ENCODE data around the gene GTF2A1. TPM values are rescaled to one million over a fixed set of nuclear protein-coding genes. Genes with fewer than 3 reads are reported as not detected.

Gene GTF2A1
- polyA plus RNA-seq, 1 of the 3 experiments (the other 2 are of a cell fraction): 7.6 TPM

DNA sequence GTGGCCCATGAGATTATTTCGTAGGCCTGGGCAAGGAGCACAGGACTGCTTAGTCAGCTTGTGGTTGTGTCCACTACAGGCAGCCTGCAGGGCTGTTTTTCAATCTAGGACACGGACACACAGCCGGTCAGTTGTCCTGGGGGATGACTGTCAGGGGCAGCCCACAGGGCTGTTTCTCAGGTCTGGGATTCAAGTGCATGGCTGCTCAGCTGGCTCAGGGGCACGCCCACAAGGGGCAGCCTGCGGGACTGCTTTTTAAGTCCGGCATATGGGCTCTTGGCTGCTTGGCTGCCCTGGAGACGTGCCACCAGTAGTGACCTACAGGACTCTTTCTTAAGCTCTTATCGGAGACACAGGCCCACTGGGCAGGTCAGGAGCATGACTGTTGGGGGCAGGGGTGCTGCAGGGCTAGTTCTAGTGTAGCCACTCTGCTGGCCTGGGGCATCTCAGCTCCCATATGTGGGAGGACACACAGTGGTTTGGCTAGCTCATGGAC lies 26.6 kb upstream of the GTF2A1 start (continued):
- TF ChIP-seq, protein P1, sequence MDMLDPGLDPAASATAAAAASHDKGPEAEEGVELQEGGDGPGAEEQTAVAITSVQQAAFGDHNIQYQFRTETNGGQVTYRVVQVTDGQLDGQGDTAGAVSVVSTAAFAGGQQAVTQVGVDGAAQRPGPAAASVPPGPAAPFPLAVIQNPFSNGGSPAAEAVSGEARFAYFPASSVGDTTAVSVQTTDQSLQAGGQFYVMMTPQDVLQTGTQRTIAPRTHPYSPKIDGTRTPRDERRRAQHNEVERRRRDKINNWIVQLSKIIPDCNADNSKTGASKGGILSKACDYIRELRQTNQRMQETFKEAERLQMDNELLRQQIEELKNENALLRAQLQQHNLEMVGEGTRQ (IDR thresholded peaks at IDR 0.05; ENCODE audit: borderline replicate concordance, low read depth, low read length): no peak
- no peak for TF ChIP-seq YY1 (IDR thresholded peaks at IDR 0.05; ENCODE audit: low read depth)
- TF ChIP-seq SIN3A (IDR thresholded peaks at IDR 0.05; ENCODE audit: borderline replicate concordance, low read depth, low read length): no peak
- TF ChIP-seq, protein P2, sequence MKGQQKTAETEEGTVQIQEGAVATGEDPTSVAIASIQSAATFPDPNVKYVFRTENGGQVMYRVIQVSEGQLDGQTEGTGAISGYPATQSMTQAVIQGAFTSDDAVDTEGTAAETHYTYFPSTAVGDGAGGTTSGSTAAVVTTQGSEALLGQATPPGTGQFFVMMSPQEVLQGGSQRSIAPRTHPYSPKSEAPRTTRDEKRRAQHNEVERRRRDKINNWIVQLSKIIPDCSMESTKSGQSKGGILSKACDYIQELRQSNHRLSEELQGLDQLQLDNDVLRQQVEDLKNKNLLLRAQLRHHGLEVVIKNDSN (IDR thresholded peaks at IDR 0.05; ENCODE audit: borderline replicate concordance, low read depth): no peak

DNA sequence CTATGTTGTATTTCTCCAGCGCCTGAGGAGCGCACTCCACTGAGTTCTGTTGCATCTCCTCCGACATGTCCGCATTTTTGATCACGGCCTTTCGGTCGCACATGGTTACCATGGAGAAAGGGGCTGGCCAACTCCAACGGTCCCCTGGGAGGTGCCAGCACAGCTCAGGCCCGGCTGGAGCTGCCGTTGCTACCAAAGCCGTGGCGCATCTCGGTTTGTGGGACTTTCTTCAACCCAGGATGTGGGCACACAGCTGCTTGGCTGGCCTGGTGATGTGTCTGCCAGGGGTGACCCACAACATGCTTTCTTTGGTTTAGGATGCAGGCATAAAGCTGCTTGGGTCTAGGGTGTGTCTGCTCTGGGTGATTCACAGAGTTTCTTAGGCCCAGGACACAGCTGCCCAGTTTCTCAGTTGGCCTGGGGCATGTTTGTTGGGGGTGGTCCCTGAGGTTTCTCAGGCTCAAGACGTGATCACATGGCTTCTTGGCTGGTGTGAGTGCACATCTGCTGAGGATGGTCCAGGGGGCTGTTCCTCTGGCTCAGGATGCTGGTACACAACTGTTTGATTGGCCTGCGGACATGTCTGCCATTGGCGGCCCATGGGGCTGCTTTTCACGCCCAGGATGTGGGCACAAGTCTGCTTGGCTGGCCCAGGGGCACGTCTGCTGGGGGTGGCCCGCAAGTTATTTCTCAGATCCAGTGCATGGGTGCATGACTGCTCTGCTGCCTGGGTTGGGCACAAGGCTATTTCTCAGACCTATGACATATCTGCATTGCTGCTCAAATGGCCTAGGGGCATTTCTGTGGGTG lies 25.9 kb upstream of the GTF2A1 start:
- Histone ChIP-seq H3K27ac (ENCODE audit: low read depth in 2 of 2, low read length in 1 of 2) (no peak overlapping the region), H3K27me3 (ENCODE audit: insufficient read depth) (no peaks in the 10 kb centered on the region), H3K9me2 (no peaks in the 10 kb centered on the region), H3F3A (replicated peaks; ENCODE audit: insufficient read depth) (no peaks in the 10 kb centered on the region), H3K36me3 (replicated peaks in 1 of 2; ENCODE audit: control insufficient read depth in 1 of 2, insufficient read depth in 2 of 2, low read length in 1 of 2) (no peaks in the 10 kb centered on the region), H3K4me1 (ENCODE audit: control insufficient read depth in 1 of 2, insufficient read depth in 2 of 2, low read depth in 1 of 2, low read length in 1 of 2) (no peaks in the 10 kb centered on the region), H2AFZ (ENCODE audit: low read depth) (no peak overlapping the region), H4K20me1 (ENCODE audit: insufficient read depth) (no peaks in the 10 kb centered on the region), H3K79me2 (ENCODE audit: insufficient read depth) (no peaks in the 10 kb centered on the region), H3K4me2 (no peak overlapping the region), H3K4me3 (ENCODE audit: low read depth in 2 of 2, low read length in 1 of 2) (no peak overlapping the region), H3K9me3 (no peaks in the 10 kb centered on the region), H3K9ac (no peak overlapping the region)
- WGBS (ENCODE audit: low lambda C conversion rate): 58% methylated on average over 16 of the region's 19 CpGs
- no peak for DNase-seq
- POLR2A ChIA-PET: no interaction called here
- TF ChIP-seq, protein P3, sequence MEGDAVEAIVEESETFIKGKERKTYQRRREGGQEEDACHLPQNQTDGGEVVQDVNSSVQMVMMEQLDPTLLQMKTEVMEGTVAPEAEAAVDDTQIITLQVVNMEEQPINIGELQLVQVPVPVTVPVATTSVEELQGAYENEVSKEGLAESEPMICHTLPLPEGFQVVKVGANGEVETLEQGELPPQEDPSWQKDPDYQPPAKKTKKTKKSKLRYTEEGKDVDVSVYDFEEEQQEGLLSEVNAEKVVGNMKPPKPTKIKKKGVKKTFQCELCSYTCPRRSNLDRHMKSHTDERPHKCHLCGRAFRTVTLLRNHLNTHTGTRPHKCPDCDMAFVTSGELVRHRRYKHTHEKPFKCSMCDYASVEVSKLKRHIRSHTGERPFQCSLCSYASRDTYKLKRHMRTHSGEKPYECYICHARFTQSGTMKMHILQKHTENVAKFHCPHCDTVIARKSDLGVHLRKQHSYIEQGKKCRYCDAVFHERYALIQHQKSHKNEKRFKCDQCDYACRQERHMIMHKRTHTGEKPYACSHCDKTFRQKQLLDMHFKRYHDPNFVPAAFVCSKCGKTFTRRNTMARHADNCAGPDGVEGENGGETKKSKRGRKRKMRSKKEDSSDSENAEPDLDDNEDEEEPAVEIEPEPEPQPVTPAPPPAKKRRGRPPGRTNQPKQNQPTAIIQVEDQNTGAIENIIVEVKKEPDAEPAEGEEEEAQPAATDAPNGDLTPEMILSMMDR (IDR thresholded peaks at IDR 0.05): no peak
- no peak for TF ChIP-seq NFIC (IDR thresholded peaks at IDR 0.05; ENCODE audit: borderline replicate concordance)
- TF ChIP-seq RCOR1 (IDR thresholded peaks at IDR 0.05; ENCODE audit: low read length): no peak
- no peak for TF ChIP-seq JUND (IDR thresholded peaks at IDR 0.05)
- no peak for TF ChIP-seq CHD2 (IDR thresholded peaks at IDR 0.05; ENCODE audit: low read length, partially characterized antibody)
- TF ChIP-seq, protein P2 (IDR thresholded peaks at IDR 0.05; ENCODE audit: borderline replicate concordance, low read depth): no peak
- no peak for TF ChIP-seq TCF12 (IDR thresholded peaks at IDR 0.05)
- TF ChIP-seq FOXM1 (IDR thresholded peaks at IDR 0.05; ENCODE audit: low read depth): no peak
- TF ChIP-seq TAF1 (IDR thresholded peaks at IDR 0.05; ENCODE audit: borderline replicate concordance, low read depth, low read length): no peak
- no peak for TF ChIP-seq POLR2AphosphoS5 (IDR thresholded peaks at IDR 0.05; ENCODE audit: low read depth, low read length)
- TF ChIP-seq YY1 (IDR thresholded peaks at IDR 0.05; ENCODE audit: low read depth): no peak
- TF ChIP-seq GABPA (IDR thresholded peaks at IDR 0.05; ENCODE audit: low read depth): no peak
- TF ChIP-seq RXRA (IDR thresholded peaks at IDR 0.05; ENCODE audit: borderline replicate concordance, low read depth): no peak
- TF ChIP-seq, protein P4, sequence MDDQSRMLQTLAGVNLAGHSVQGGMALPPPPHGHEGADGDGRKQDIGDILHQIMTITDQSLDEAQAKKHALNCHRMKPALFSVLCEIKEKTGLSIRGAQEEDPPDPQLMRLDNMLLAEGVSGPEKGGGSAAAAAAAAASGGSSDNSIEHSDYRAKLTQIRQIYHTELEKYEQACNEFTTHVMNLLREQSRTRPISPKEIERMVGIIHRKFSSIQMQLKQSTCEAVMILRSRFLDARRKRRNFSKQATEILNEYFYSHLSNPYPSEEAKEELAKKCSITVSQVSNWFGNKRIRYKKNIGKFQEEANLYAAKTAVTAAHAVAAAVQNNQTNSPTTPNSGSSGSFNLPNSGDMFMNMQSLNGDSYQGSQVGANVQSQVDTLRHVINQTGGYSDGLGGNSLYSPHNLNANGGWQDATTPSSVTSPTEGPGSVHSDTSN (IDR thresholded peaks at IDR 0.05): no peak
- no peak for TF ChIP-seq EZH2phosphoT487 (IDR thresholded peaks at IDR 0.05; ENCODE audit: borderline replicate concordance, low read depth)
- no peak for TF ChIP-seq NRF1 (IDR thresholded peaks at IDR 0.05; ENCODE audit: low read depth, low read length)
- CTCF ChIA-PET: interaction anchor here (1.0 to 1.2 kb wide), 3 partner anchors 23 to 206 kb away, joined by 3 read pairs; no protein-coding TSS in a partner anchor

Measured in SK-N-SH (cell line).